Hematopoietic multipotent progenitor cell treated with erythropoietin and hydrocortisone succinate and interleukin-3 and kit ligand, for 4 days (in vitro differentiated cells): Measurements from ENCODE around the gene CEP170B.
"Not testable (repeated sequence)": the region's sequence is repeated elsewhere in the genome, so short reads cannot be mapped to it uniquely, and the experiment has no call there.

ENCODE experiments used
- DNase-seq: peaks from one replicate; pipeline ENCODE4 v3.0.0-alpha.2; 2015

The CEP170B gene

GRCh38 chr14:104892531-104893434 is 27.7 kb downstream of the CEP170B start:
- no peak for DNase-seq

- DNase-seq: no peak
Observed at GRCh38 chr14:104893435-104894207, 28.6 kb downstream of the CEP170B start.

GRCh38 chr14:104894331-104895206 is 29.5 kb downstream of the CEP170B start:
- no peak for DNase-seq

GRCh38 chr14:104895207-104895785 is 30.2 kb downstream of the CEP170B start:
- no peak for DNase-seq

GRCh38 chr14:104895786-104896661 is 31.0 kb downstream of the CEP170B start:
- DNase-seq: peak; percentile 40

- DNase-seq: no peak
Observed at GRCh38 chr14:104897330-104898194, 32.5 kb downstream of the CEP170B start.

- no peak for DNase-seq
Observed at GRCh38 chr14:104898195-104898558, 33.1 kb downstream of the CEP170B start.

GRCh38 chr14:104898870-104899510 is 33.9 kb downstream of the CEP170B start:
- DNase-seq: no peak

GRCh38 chr14:104899781-104900180 is 34.7 kb downstream of the CEP170B start:
- no peak for DNase-seq

GRCh38 chr14:104900639-104901512 is 35.8 kb downstream of the CEP170B start:
- DNase-seq: no peak

GRCh38 chr14:104903990-104904389 is 38.9 kb downstream of the CEP170B start:
- no peak for DNase-seq

- not testable (repeated sequence) for DNase-seq
Observed at GRCh38 chr14:104904650-104905578, 39.8 kb downstream of the CEP170B start.

GRCh38 chr14:104905579-104905933 is 40.5 kb downstream of the CEP170B start:
- not testable (repeated sequence) for DNase-seq

GRCh38 chr14:104908303-104908702 is 43.2 kb downstream of the CEP170B start:
- no peak for DNase-seq

- DNase-seq: no peak
Observed at GRCh38 chr14:104912053-104912452, 47.0 kb downstream of the CEP170B start.

GRCh38 chr14:104913435-104913834 is 48.4 kb downstream of the CEP170B start:
- no peak for DNase-seq

- no peak for DNase-seq
Observed at GRCh38 chr14:104917116-104917515, 52.0 kb downstream of the CEP170B start.

- no peak for DNase-seq
Observed at GRCh38 chr14:104917993-104918392, 52.9 kb downstream of the CEP170B start.
